CD1c-positive myeloid dendritic cell (primary cell): ENCODE results near the gene PRKD3.
"Not testable (repeated sequence)": the region's sequence is repeated elsewhere in the genome, so short reads cannot be mapped to it uniquely, and the experiment has no call there.

Experiments
- DNase-seq: peaks from one replicate; pipeline ENCODE4 v3.0.0-alpha.2; 2016; ENCODE audit errors: extremely low spot score

Gene PRKD3

GRCh38 chr2:37316181-37316580 lies 8.5 kb downstream of the PRKD3 start:
- no peak for DNase-seq

GRCh38 chr2:37315364-37315763 lies 9.3 kb downstream of the PRKD3 start:
- DNase-seq, result no peak

GRCh38 chr2:37307500-37307899 lies 17.1 kb downstream of the PRKD3 start:
- no peak for DNase-seq

- DNase-seq, result no peak
These were observed 18.6 kb downstream of the PRKD3 start for GRCh38 chr2:37306024-37306423.

GRCh38 chr2:37302701-37303252 lies 21.9 kb downstream of the PRKD3 start:
- DNase-seq, result no peak

- no peak for DNase-seq
These were observed 23.2 kb downstream of the PRKD3 start for GRCh38 chr2:37301408-37301807.

GRCh38 chr2:37300578-37300977 lies 24.1 kb downstream of the PRKD3 start:
- DNase-seq, result no peak

- no peak for DNase-seq
These were observed 24.5 kb downstream of the PRKD3 start for GRCh38 chr2:37300146-37300545.

- no peak for DNase-seq
These were observed 27.0 kb downstream of the PRKD3 start for GRCh38 chr2:37297632-37298031.

- DNase-seq, result no peak
These were observed 29.1 kb downstream of the PRKD3 start for GRCh38 chr2:37295469-37296073.

GRCh38 chr2:37294858-37295257 lies 29.8 kb downstream of the PRKD3 start:
- not testable (repeated sequence) for DNase-seq

- no peak for DNase-seq
These were observed 33.0 kb downstream of the PRKD3 start for GRCh38 chr2:37291680-37292079.

GRCh38 chr2:37287966-37288365 lies 36.7 kb downstream of the PRKD3 start:
- peak; percentile 11 for DNase-seq

GRCh38 chr2:37284381-37284780 lies 40.3 kb downstream of the PRKD3 start:
- no peak for DNase-seq

GRCh38 chr2:37283207-37283606 lies 41.4 kb downstream of the PRKD3 start:
- DNase-seq, result no peak

GRCh38 chr2:37282746-37283145 lies 41.9 kb downstream of the PRKD3 start:
- no peak for DNase-seq

GRCh38 chr2:37281916-37282315 lies 42.7 kb downstream of the PRKD3 start:
- DNase-seq, result no peak

- DNase-seq, result no peak
These were observed 48.3 kb downstream of the PRKD3 start for GRCh38 chr2:37276291-37276690.
